GM13977 (cell line): Measurements from ENCODE around the gene ZNF512B.
"Not testable (repeated sequence)": the region's sequence is repeated elsewhere in the genome, so short reads cannot be mapped to it uniquely, and the experiment has no call there.

ENCODE experiments used
- DNase-seq: peaks from one replicate; pipeline ENCODE4 v3.0.0; 2012; ENCODE audit warnings: low spot score
- CTCF ChIP-seq: IDR thresholded peaks from 2 replicates; pipeline ENCODE4 v1.5.1; 2012; ENCODE audit warnings: mild to moderate bottlenecking, control low read depth; ENCODE audit not compliant: insufficient read depth; ENCODE audit errors: extremely low read depth, missing control alignments
- in situ Hi-C: fragments of 300-500 bp; cut with MboI; formaldehyde crosslinking; loops from one replicate; pipeline ENCODE4 v1.12.0; 2022; ENCODE audit warnings: low sequenced_read_pairs, low pct_unique_long_range_greater_than_20kb, mixed read lengths, inconsistent platforms; ENCODE audit not compliant: unreplicated experiment

ZNF512B gene

GRCh38 chr20:63919130-63919529 lies 50.6 kb downstream of the ZNF512B start:
- in situ Hi-C loops: no loop called here
- DNase-seq: no peak
- TF ChIP-seq CTCF: no peak

GRCh38 chr20:63917811-63918210 lies 51.9 kb downstream of the ZNF512B start:
- no peak for DNase-seq
- no peak for TF ChIP-seq CTCF
- in situ Hi-C loops: no loop called here

- DNase-seq, in situ Hi-C loops: not testable (repeated sequence)
Observed at GRCh38 chr20:63916371-63916939, 53.3 kb downstream of the ZNF512B start.

- in situ Hi-C loops: no loop called here
- DNase-seq: no peak
- TF ChIP-seq CTCF: no peak
Observed at GRCh38 chr20:63915471-63915870, 54.3 kb downstream of the ZNF512B start.

GRCh38 chr20:63913768-63914167 lies 56.0 kb downstream of the ZNF512B start:
- no peak for TF ChIP-seq CTCF
- no peak for DNase-seq
- in situ Hi-C loops: no loop called here

GRCh38 chr20:63911176-63911575 lies 58.6 kb downstream of the ZNF512B start:
- no peak for TF ChIP-seq CTCF
- in situ Hi-C loops: no loop called here
- no peak for DNase-seq

- DNase-seq: no peak
- TF ChIP-seq CTCF: no peak
- in situ Hi-C loops: no loop called here
Observed at GRCh38 chr20:63908008-63908682, 61.6 kb downstream of the ZNF512B start.
